Measurements from ENCODE around the gene KISS1R. TPM values are rescaled to one million over a fixed set of nuclear protein-coding genes. Genes with fewer than 3 reads are reported as not detected.

The KISS1R gene
- total RNA-seq, 2 experiments from 2014 or later = 1.5 to 1.6 TPM

DNA sequence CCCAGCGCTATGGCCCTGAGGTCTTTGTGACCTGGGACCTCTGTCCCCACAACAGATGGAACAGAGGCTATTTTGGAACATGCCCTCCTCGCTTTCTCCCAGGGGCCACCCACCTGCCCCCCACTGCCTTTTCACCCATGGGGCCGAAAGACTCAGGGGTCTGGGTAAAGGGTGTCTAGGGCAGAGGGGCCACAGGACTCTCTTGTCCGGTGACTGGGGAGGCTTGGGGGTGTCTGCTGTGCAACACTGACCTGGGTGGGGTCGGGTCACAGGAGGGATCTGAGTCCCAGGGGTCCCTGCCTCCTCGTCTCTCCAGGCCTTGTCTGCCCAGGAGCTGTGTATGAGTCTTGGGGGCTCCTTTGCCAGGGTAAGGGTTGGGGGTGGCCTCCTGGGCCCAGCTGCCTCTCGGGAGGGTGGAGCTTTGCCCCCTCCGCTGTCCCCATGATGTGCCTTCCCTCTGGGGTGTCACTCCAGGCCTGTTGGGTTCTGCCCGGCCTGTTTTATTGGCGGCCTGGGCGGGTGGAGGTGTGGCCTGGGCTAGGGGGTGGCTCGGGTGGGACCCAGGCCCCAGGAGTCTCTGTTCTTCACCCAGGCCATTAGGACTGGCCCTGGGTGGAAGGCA, 10.8 kb downstream of the KISS1R start:
- POLR2A ChIA-PET = no interaction called here
- DNase-seq (no peak), ATAC-seq (ENCODE audit: poor library complexity) (no peak)
- H3K4me1 ChIP-seq (ENCODE audit: insufficient read depth, low read length) = peaks cover 46% of the 10 kb centered on the region
- CTCF ChIA-PET = interaction anchor here (1.2 kb wide), 1 partner anchor 64 kb away, joined by 3 read pairs; no protein-coding TSS in a partner anchor
- Mint-ChIP-seq H3K9me3 (no peaks in the 10 kb centered on the region), H3K27me3 (no peaks in the 10 kb centered on the region), H3K36me3 (ENCODE audit: low read depth) (no peaks in the 10 kb centered on the region), H3K27ac (no peak overlapping the region), H3K4me3 (peak overlapping the region; percentile 48), H3K4me1 (ENCODE audit: low read depth) (peaks cover 7% of the 10 kb centered on the region)
- no peak for TF ChIP-seq CTCF (IDR thresholded peaks at IDR 0.05)
- no peak overlapping the region for H3K4me3 ChIP-seq (ENCODE audit: low read length)
- H3K27ac ChIP-seq (ENCODE audit: low read depth in 1 of 2, low read length in 2 of 2) = no peak overlapping the region
- H3K36me3 ChIP-seq (ENCODE audit: insufficient read depth, low read length) = no peaks in the 10 kb centered on the region
- no peaks in the 10 kb centered on the region for H3K27me3 ChIP-seq (ENCODE audit: control insufficient read depth in 1 of 2, insufficient read depth in 2 of 2, low read length in 2 of 2)
- intact Hi-C loops (cut with DNase I, micrococcal nuclease) = loop anchor here in 1 of 2 experiments (5.0 kb wide), 1 partner anchor 264 kb away; no protein-coding TSS in a partner anchor
- no peaks in the 10 kb centered on the region for H3K9me3 ChIP-seq (ENCODE audit: control insufficient read depth in 1 of 2, insufficient read depth in 1 of 2, low read length in 2 of 2)

DNA sequence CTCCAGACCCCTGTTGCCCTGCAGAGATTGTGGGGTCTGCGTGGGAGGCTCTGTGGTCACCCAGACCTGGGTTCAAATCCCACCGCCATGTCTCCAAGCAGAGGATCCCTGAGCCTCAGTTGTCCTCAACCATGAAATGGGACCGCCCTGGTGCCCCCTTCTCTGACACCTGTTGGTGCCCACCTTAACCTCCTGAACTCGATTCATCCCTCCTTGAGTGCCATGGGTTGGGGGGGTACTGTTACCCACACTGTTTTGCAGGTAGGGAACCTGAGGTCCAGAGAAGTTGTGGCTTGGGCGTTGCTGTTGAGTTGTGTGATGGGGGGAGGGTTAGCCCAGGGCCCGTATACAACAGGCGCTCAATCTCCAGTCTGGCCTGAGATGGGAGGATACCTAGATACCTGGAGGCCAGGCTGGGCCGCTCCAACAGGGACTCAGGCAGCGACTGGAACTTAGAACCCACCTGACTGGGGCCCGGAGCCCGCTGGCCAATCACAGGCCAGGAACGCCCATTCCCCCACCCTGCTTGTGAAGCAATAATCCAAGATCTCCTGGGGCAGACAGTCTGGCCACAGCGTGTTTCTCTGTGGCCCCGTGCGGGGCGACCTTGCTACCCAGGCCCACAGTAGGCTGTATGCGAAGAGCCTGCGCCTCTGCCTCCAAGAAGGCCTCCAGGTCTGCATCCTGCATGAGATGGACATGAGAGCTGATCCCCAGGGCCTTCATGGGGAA, 11.5 kb downstream of the KISS1R start:
- Mint-ChIP-seq H3K36me3 (ENCODE audit: low read depth) (no peaks in the 10 kb centered on the region), H3K27me3 (no peaks in the 10 kb centered on the region), H3K4me1 (ENCODE audit: low read depth) (peaks cover 11% of the 10 kb centered on the region)

More for the DNA sequence above, 11.5 kb downstream of the KISS1R start:
- Histone ChIP-seq H3K27ac (ENCODE audit: low read depth in 1 of 2, low read length in 2 of 2) (no peak overlapping the region), H3K4me1 (ENCODE audit: insufficient read depth, low read length) (peaks cover 53% of the 10 kb centered on the region), H3K27me3 (ENCODE audit: control insufficient read depth in 1 of 2, insufficient read depth in 2 of 2, low read length in 2 of 2) (no peaks in the 10 kb centered on the region), H3K4me3 (ENCODE audit: low read length) (no peak overlapping the region), H3K9me3 (ENCODE audit: control insufficient read depth in 1 of 2, insufficient read depth in 1 of 2, low read length in 2 of 2) (no peaks in the 10 kb centered on the region), H3K36me3 (ENCODE audit: insufficient read depth, low read length) (no peaks in the 10 kb centered on the region)
- no peak for ATAC-seq (ENCODE audit: poor library complexity)
- Mint-ChIP-seq H3K9me3 (no peaks in the 10 kb centered on the region), H3K27ac (no peak overlapping the region), H3K4me3 (peak overlapping the region; percentile 48)
- POLR2A ChIA-PET = no interaction called here
- DNase-seq = no peak
- TF ChIP-seq CTCF (IDR thresholded peaks at IDR 0.05) = no peak
- CTCF ChIA-PET = no interaction called here
- intact Hi-C loops (cut with DNase I, micrococcal nuclease) = loop anchor here in 1 of 2 experiments (5.0 kb wide), 1 partner anchor 264 kb away; no protein-coding TSS in a partner anchor
